IPS DF 4.7 (cell line): ENCODE results near the gene IFRD1.
A peak's percentile ranks its signal among the peaks of the same experiment; 100 is the strongest.

Experiments
- DNase-seq: peaks from one replicate; pipeline ENCODE4 v3.0.0-alpha.2; 2013; ENCODE audit warnings: low spot score; ENCODE audit errors: extremely low read depth

IFRD1 gene, protein sequence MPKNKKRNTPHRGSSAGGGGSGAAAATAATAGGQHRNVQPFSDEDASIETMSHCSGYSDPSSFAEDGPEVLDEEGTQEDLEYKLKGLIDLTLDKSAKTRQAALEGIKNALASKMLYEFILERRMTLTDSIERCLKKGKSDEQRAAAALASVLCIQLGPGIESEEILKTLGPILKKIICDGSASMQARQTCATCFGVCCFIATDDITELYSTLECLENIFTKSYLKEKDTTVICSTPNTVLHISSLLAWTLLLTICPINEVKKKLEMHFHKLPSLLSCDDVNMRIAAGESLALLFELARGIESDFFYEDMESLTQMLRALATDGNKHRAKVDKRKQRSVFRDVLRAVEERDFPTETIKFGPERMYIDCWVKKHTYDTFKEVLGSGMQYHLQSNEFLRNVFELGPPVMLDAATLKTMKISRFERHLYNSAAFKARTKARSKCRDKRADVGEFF

DNA sequence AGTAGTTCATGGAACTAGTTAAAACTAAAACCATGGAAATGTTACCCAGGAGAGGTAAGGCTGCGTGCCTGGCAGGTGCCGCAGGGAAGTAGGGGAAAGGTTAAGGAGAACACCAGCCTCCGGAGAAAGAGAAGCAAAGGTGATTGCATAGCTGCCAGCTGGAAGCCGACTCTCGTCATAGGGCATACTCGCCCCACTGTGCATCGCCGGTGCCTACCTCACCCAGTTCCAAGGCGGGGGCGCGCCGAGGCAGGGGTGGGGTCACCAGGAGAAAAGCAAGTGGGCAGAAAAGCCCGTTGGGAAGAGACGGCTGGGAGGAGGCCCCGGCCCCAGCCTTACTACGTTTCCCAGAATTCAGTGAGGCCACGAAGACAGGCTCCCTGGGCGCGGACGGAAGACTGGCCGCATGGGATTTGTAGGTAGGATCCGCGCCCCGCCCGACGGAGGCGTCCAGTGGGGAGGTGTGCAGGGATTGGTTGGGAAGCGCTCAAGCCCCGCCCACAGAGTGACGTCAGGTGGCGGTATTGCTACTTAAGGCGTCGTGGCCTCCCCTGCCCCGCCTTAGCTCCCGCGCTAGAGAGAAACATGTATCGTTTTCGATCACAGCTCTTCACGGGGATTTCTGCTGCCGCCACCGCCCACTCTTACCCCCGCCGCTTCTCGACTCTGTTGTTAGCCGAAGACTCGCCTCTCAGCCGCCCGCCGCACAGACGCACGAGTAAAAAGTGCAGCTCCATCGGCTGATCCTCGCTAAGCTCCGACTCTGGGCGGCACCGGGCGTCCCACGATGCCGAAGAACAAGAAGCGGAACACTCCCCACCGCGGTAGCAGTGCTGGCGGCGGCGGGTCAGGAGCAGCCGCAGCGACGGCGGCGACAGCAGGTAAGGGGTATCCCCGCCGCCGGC is at the start of gene IFRD1:
Gene IFRD1, plus strand, starts transcription at position 559 of the 905 bp plus-strand sequence. Its CDS starts 229 bp downstream, at position 788.
- DNase-seq = peak; percentile 87

DNA sequence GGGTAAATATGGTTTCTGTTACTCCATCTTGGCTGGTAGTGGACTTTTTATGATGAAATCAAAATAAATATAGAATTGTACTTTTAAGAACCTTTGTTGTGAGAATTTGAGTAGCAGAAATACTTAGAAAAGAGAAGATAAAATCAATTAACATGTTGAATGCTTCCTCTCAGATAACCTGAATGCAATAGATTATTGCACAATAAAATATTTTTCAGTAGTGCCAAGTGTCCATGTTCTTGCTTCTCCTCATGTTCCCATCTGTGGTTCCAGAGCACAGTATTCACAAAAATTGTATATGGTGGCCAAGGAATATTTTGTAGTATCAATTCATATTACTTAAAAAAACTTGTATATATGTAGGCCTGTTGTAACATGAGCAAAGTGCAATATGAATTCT is 45.9 kb upstream of the IFRD1 start:
- DNase-seq = no peak

DNA sequence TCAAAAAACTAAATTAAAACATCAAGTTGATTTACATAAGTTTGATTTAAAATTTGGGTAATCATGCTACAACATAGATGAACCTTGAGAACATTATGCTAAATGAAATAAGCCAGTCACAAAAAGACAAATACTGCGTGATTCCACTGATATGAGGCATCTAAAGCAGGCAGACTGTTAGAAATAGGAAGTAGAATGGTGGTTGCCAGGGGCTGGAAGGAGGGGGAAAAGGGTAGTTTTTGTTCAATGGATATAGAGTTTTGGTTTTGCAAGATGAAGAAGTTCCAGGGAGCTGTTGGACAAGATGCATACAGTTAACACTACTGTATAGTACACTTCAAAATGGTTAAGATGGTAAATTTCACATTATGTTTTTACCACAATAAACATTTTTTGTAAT is 45.0 kb upstream of the IFRD1 start:
- no peak for DNase-seq

DNA sequence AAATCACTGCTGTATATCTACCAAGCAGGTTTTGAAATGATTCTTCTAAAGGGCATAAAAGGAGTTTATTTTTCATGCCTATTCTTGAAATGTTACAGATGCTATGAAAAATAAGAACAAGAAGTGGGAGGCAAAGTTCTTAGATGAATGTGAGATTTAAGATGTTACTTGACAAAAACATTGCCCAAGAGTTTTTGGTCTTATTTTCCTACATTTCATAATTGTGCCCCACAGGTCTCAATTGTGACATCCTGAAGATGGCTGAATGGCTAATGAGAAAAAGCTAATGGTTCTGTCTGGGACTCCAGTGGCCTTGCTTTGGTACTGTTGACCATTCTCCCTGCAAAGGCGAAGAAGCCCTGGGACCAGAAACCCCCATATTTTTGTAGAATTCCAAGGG is 43.0 kb upstream of the IFRD1 start:
- DNase-seq = no peak

DNA sequence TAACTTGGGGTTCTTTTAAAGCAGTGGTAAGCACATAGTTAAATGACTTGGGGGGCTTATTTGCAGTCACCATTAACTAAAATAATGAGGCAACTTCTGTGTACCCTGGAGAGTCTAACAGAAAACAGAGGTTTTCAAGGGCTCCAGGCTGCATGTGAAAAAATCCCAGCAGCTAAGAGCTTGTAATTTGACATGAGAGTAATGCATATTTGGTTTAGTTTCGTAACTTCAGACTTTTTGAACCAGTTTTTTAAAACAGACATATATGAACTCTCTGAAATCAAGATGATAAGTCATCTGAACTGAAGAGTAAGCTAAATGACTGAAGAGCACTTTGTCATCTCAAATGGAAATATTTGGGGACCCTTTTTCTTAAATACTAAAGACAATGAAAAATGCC is 40.2 kb upstream of the IFRD1 start:
- DNase-seq = no peak

DNA sequence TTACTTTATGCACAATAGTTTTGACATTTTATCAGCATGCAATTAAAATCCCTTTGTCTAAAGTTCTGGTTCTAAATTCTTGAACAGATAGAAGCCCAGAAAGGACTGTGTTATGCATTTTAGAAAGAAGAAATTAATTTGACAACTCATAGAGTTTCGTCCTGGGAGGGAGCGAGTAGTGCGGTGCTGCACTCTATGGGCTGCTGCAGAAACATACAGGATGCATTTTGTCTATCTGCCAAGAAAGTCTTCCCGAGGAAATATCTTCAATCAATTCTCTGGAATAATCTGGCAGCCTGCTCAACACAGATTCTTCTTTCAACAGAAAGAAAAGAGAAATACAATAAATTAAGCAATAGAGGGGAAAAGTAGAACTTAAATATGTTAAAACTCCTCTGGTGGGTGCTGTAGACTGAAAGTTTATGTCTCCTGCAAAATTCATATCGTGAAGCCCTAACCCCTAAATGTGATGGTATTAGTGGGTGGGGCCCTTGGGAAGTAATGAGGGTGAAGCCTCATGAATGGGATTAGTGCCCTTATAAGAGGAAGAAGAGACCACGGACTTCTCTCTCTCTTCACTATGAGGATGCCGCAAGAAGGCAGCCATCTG is 39.0 kb upstream of the IFRD1 start:
- no peak for DNase-seq

DNA sequence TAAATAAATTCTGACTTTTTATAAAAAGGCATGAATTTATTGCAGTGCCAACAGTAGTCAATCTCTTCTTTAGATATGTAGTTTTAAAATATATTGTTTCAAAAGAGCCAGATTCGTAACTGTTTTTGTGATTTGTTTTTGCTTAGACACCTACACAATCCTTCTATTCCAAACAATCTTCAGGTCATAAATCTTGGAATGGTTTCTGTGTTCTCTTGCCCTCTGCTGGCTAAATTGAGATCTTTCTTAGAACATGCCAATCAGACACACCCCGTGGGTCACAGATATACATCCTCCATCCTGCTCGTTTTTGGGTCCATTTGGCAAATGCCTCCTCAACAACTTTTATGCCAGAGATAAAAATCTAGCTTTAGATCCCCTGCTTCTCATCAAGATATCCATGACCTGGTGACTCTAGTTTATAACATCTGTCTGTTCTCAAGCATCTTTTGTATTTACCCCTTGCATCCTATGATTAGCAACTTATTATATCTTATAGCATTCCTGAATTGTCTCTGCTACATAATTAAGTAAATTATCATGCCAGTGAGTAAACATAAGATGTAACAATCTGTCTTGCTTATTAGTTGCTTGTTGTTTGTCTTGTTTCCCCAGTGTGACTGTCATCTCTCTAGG is 35.3 kb upstream of the IFRD1 start:
- no peak for DNase-seq

DNA sequence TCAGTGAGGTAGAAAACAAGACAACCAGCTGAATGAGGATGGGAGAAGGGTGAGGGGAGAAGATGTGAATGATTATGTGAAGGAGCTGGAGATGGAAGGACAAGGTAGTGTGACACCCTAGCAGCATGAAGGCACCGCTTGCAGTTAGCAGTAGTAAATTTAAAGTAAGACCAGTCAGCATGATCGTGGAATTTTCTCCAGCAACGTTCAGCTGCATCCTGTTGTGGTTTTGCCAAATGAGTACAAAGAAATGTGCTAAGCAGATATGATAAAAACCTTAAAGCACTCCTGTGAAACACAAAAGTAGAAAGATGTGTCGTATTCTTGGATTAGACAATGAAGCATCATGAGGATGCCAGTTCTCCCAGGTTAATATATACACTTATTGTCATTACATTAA is 34.1 kb upstream of the IFRD1 start:
- no peak for DNase-seq

DNA sequence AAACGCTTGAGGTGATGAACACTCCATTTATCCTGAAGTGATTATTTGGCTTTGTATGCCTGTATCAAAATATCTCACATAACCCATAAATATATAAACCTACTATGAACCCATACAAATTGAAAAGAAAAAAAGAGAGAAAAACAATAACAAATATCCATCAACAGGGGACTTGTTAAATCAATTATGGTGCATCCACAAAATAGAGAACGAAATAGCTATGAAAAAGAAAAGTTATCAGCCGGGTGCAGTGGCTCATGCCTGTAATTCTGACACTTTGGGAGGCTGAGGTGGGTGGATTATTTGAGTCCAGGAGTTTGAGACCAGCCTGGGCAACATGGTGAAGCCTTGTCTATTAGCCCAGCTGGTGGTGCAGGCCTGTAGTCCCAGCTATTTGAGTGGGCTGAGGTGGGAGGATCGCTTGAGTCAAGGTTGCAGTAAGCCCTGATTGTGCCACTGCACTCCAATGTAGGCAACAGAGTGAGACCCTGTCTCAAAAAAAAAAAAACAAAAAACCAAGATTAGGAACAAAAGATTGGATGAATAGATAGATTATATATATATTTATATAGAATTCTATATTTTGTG is 30.6 kb upstream of the IFRD1 start:
- no peak for DNase-seq

DNA sequence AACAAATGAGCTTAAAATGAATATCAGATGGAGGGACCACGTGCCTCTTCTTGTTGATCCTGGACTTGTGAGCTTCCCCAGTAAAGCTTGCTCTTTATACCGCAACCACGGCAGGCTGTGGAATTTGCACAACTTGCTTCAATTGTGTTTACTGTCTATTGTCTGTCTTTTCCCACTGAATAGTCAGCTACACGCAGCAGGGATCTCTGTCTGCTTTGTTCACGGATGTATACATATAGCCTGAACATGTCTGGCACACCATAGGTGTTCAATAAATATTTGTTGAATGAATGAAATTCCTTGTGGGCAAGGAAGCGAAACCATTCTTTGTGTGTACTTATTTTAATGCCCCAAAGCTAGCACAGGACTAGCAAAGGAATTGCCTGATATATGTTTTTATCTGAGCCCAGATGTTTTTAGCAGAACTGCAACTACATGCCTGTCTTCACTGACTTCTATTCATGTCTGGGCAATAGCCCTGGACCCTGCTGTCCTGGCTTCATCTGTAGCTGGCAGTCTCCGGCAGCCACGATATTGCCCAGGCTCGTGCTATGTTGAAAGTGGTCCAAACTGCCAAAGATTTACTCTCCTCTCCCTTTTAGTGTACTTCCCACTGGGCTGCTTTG is 29.9 kb upstream of the IFRD1 start:
- no peak for DNase-seq

DNA sequence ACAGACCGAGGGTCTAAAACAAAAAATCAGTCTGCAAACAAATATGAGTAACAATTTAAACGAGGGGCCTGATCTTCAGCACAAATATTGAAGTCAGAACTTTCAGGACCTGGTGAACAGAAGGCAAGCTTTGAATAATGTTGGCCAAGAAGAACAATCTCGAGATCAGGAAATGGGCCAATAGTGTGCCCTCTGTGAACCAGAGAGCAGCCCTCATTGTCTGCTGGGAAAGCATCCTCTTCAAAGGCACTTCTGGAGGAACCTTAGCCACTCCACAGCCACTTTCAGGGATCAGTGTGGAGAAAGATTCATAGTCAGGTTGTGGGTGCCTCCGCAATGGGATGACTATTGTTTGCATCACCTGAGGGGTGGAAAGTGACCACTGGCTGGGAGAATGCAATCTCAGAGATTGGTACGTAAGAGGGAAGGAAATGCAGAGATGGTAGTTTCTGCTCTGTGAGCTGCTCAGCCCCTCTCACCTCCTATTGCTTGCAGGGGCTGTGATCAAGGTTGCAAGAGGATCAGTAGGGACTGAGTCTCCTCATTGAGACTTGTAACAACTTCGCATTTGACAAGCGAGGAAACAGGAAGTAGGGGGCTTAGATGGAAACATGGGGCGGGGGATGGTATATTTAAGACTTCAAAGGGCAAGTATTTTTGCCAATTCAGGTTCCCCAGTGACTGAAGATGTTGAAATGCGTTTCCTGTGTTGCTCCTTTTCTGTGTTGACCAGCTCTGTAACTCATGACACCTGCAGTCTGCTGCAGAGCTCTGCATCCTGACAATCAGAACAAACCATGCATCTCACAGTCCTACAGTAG is 28.4 kb upstream of the IFRD1 start:
- peak; percentile 19 for DNase-seq

DNA sequence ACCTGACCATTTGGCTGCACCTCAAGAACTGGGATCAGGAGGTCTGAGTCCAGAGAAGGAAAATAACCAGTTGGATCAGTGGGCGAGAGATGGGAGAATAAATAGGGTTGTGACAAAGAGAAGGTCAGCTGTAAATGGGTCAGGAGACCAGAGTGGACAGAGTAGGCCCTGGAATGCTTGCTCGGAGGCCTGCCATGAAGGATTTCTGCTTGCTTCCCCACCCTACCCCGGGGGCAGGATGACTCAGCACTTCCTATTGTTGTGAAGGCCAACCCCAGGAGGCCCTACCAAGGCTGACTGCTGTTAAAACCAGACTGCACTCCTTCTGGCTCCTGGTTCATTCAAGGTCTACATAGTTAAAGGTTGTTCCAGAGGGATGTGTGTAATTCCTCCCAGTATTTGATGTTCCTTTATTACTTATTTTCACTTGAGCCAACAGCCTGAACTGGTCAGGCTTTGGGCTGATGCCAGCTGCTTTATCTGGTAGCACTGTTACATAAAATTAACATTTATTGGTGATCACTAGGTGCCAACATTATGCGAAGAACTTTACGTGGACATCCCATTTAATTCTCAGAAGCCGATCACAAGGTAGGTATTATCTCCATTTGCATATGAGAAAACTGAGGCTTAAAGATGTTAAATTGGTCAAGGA is 27.3 kb upstream of the IFRD1 start:
- peak; percentile 28 for DNase-seq

DNA sequence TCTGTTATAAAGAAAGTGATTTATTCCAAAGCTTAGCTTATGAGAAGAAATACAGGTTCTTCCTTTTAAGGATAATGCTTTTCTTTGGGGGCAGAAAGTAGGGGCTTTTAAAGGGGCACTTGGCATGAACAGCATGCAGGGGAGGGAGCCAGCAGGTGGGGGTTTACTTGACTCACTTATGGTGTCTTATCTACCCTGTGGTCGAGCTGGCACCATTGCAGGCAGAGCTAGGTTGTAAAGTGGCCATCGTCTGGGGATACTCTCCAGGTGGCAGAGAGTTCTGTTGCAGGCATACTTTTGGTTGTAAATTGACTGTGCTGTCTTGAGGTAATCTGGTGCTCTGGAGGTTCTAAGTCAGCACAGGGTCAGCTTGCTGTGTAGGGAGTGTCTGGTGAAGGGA is 26.3 kb upstream of the IFRD1 start:
- DNase-seq = no peak

DNA sequence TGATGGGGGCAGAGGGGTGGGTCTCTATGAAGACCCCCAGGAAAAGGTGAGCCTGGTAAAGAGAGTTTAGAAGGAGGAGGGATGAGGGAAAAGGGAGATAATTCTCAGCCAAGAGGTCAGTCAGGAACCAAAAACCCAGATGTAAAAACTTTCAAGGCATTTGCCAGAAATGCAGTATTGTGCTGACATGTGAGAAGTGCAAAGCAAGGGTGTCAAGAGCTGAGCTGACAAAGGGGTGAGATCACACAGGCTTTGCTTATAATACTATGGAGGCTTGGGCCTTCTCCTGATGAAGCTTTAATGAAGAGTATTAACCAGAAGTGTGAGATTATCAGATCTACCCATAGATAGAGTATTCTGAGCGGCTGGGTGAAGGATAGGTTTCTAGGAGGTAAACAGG is 22.3 kb upstream of the IFRD1 start:
- DNase-seq = no peak

DNA sequence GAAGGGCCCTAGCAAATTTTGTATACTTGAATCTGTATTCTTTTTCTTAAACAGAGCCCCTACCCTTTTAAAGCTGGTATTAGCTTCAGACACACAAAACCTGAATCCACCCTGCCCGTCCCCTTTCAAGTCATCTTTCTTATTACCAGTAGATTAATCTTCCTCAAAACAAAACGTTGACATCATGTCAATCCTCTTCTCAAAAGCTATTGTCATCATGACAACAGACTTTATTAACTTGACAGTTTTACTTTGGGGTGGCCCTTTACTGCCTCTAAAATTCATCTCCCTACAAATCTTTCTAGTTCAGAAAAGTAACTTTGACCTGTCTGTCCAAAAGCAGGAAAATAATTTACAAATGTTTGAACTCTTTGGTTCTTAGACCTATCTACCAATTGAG is 21.5 kb upstream of the IFRD1 start:
- DNase-seq = no peak

DNA sequence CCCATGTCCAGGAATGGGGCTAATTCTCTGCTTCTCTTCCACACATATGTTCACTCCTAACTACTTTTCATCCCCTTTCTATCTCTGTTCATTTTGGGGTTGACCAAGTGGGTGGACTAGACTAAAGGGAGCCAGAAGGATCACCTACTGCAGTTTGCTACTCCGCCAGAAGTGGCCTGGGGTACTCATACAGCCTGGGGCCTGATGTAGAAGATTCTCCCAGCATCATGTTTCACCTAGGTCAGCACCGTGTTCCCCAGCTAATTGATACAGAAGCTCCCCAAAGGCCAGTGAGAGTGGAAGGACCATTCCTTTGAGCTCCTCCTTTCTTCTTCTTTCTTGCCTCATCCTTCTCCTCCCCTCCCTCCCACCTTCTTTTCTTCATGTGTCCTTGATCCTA is 19.6 kb upstream of the IFRD1 start:
- DNase-seq = no peak

DNA sequence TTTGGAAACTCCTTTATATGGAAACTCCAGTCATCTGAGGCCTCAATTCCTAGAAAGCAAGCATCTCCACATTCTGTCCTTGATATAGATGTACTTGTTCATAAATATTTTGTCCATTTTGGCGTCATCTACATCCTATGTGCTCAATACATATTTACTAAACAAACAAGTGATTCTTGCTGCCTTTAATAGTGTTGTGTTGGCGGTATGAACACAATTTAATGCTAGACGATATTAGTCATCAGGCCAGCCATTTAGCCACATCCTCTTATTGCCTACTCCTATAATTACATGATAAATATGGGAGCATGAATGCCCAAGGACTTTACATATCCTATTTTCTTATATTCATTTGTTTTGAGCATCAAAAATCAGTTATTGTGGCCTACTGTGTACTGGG is 18.5 kb upstream of the IFRD1 start:
- no peak for DNase-seq

DNA sequence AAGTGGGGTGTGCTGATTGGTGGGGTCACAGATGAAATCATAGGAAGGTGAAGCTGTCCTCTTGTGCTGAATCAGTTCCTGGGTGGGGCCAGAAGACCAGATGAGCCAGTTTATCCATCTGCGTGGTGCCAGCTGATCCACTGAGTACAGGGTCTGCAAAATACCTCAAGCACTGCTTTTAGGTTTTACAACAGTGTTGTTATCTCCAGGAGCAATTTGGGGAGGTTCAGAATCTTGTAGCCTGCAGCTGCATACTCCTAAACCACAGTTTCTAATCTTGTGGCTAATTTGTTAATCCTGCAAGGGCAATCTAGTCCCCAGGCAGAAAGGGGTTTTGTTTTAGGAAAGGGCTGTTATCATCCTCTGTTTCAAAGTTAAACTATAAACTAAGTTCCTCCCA is 17.0 kb upstream of the IFRD1 start:
- no peak for DNase-seq

DNA sequence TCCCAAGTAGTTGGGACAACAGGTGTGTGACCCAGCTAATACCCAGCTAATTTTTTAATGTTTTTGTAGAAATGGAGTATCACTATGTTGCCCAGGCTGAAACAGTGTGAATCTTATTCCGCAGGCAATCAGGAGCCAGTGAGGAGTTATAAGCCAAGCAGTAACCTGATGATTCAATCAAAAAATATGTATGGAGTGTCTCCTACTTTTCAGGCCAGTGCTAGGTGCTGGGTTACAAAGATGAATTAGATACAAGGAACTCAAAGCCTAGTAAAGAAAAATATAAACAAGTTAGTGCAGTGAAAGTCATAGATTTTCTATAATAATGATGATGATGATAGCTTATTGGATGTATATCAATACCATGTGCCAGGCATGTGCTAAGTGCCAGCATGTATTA is 13.2 kb upstream of the IFRD1 start:
- DNase-seq = no peak
